ENCODE data around the gene GGCX.

GGCX gene

GRCh38 chr2:85525567-85525966, 35.7 kb downstream of the GGCX start:
- Histone ChIP-seq H3K27me3 (no peaks in the 10 kb centered on the region), H3K4me1 (peaks cover 18% of the 10 kb centered on the region), H3K4me3 (ENCODE audit: low read depth, low read length) (peak overlapping the region; percentile 34), H3K36me3 (no peaks in the 10 kb centered on the region), H3K9me3 (no peaks in the 10 kb centered on the region)
- no peak for DNase-seq
- no peak for TF ChIP-seq CTCF (IDR thresholded peaks at IDR 0.05; ENCODE audit: low read depth, low read length)

- no peak for TF ChIP-seq CTCF (IDR thresholded peaks at IDR 0.05; ENCODE audit: low read depth, low read length)
- Histone ChIP-seq H3K36me3 (no peaks in the 10 kb centered on the region), H3K4me1 (peaks cover 18% of the 10 kb centered on the region), H3K27me3 (no peaks in the 10 kb centered on the region), H3K9me3 (no peaks in the 10 kb centered on the region), H3K4me3 (ENCODE audit: low read depth, low read length) (peak overlapping the region; percentile 34)
- DNase-seq: no peak
These were observed 36.3 kb downstream of the GGCX start for GRCh38 chr2:85525029-85525428.

GRCh38 chr2:85524336-85524908, 36.9 kb downstream of the GGCX start:
- Histone ChIP-seq H3K36me3 (no peaks in the 10 kb centered on the region), H3K27me3 (no peaks in the 10 kb centered on the region), H3K4me3 (ENCODE audit: low read depth, low read length) (peak overlapping the region; percentile 34), H3K9me3 (no peaks in the 10 kb centered on the region), H3K4me1 (peaks cover 18% of the 10 kb centered on the region)
- peak; percentile 74 for DNase-seq
- TF ChIP-seq CTCF (IDR thresholded peaks at IDR 0.05; ENCODE audit: low read depth, low read length): no peak

GRCh38 chr2:85523903-85524335, 37.4 kb downstream of the GGCX start:
- H3K27me3 ChIP-seq: no peaks in the 10 kb centered on the region
- no peaks in the 10 kb centered on the region for H3K36me3 ChIP-seq
- TF ChIP-seq CTCF (IDR thresholded peaks at IDR 0.05; ENCODE audit: low read depth, low read length): no peak
- peak overlapping the region; percentile 14 for H3K4me3 ChIP-seq (ENCODE audit: low read depth, low read length)
- H3K4me1 ChIP-seq: peaks cover 18% of the 10 kb centered on the region
- DNase-seq: peak; percentile 60
- H3K9me3 ChIP-seq: no peaks in the 10 kb centered on the region

- no peak for TF ChIP-seq CTCF (IDR thresholded peaks at IDR 0.05; ENCODE audit: low read depth, low read length)
- Histone ChIP-seq H3K4me1 (peaks cover 18% of the 10 kb centered on the region), H3K27me3 (no peaks in the 10 kb centered on the region), H3K4me3 (ENCODE audit: low read depth, low read length) (peak overlapping the region; percentile 14), H3K36me3 (no peaks in the 10 kb centered on the region), H3K9me3 (no peaks in the 10 kb centered on the region)
- DNase-seq: no peak
These were observed 38.0 kb downstream of the GGCX start for GRCh38 chr2:85523062-85523902.

GRCh38 chr2:85522090-85522647, 39.1 kb downstream of the GGCX start:
- DNase-seq: no peak
- Histone ChIP-seq H3K27me3 (no peaks in the 10 kb centered on the region), H3K9me3 (no peaks in the 10 kb centered on the region), H3K36me3 (no peaks in the 10 kb centered on the region), H3K4me1 (peaks cover 18% of the 10 kb centered on the region), H3K4me3 (ENCODE audit: low read depth, low read length) (no peak overlapping the region)
- TF ChIP-seq CTCF (IDR thresholded peaks at IDR 0.05; ENCODE audit: low read depth, low read length): no peak

Data from BE2C (cell line).